ENCODE measurements around the gene LCP2.

Gene LCP2

GRCh38 chr5:170279459-170279817 is 18.1 kb downstream of the LCP2 start:
- no peak for TF ChIP-seq TOX (CRISPR knock-in tag; IDR thresholded peaks at IDR 0.05; ENCODE audit: borderline replicate concordance)
- TF ChIP-seq GLIS3 (CRISPR knock-in tag; IDR thresholded peaks at IDR 0.05), result no peak
- TF ChIP-seq ARNTL (CRISPR knock-in tag; IDR thresholded peaks at IDR 0.05; ENCODE audit: borderline replicate concordance, low read depth), result no peak
- no peak for TF ChIP-seq RARB (CRISPR knock-in tag; IDR thresholded peaks at IDR 0.05)
- TF ChIP-seq PPARA (CRISPR knock-in tag; IDR thresholded peaks at IDR 0.05; ENCODE audit: borderline replicate concordance), result no peak
- no peak for TF ChIP-seq POU6F1 (CRISPR knock-in tag; IDR thresholded peaks at IDR 0.05; ENCODE audit: borderline replicate concordance, low read depth)
- TF ChIP-seq TSHZ2 (CRISPR knock-in tag; IDR thresholded peaks at IDR 0.05), result no peak
- TF ChIP-seq ZFP3 (CRISPR knock-in tag; IDR thresholded peaks at IDR 0.05), result no peak
- TF ChIP-seq, protein P1, sequence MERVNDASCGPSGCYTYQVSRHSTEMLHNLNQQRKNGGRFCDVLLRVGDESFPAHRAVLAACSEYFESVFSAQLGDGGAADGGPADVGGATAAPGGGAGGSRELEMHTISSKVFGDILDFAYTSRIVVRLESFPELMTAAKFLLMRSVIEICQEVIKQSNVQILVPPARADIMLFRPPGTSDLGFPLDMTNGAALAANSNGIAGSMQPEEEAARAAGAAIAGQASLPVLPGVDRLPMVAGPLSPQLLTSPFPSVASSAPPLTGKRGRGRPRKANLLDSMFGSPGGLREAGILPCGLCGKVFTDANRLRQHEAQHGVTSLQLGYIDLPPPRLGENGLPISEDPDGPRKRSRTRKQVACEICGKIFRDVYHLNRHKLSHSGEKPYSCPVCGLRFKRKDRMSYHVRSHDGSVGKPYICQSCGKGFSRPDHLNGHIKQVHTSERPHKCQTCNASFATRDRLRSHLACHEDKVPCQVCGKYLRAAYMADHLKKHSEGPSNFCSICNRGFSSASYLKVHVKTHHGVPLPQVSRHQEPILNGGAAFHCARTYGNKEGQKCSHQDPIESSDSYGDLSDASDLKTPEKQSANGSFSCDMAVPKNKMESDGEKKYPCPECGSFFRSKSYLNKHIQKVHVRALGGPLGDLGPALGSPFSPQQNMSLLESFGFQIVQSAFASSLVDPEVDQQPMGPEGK (CRISPR knock-in tag; IDR thresholded peaks at IDR 0.05; ENCODE audit: borderline replicate concordance), result no peak
- no peak for TF ChIP-seq OSR1 (CRISPR knock-in tag; IDR thresholded peaks at IDR 0.05)
- TF ChIP-seq ZNF8 (CRISPR knock-in tag; IDR thresholded peaks at IDR 0.05), result no peak
- no peak for TF ChIP-seq ISL1 (CRISPR knock-in tag; IDR thresholded peaks at IDR 0.05)
- TF ChIP-seq BACH2 (CRISPR knock-in tag; IDR thresholded peaks at IDR 0.05; ENCODE audit: borderline replicate concordance), result no peak
- ATAC-seq, result no peak

GRCh38 chr5:170278611-170279458 is 18.7 kb downstream of the LCP2 start:
- TF ChIP-seq ZC3H10 (CRISPR knock-in tag; IDR thresholded peaks at IDR 0.05) (no peak), ISL1 (CRISPR knock-in tag; IDR thresholded peaks at IDR 0.05) (no peak), TCF4 (CRISPR knock-in tag; IDR thresholded peaks at IDR 0.05; ENCODE audit: borderline replicate concordance) (no peak), CREB5 (CRISPR knock-in tag; IDR thresholded peaks at IDR 0.05; ENCODE audit: low read depth) (no peak), ZNF565 (CRISPR knock-in tag; conservative IDR thresholded peaks at IDR 0.05; ENCODE audit: low read depth) (no peak), SNAI2 (CRISPR knock-in tag; IDR thresholded peaks at IDR 0.05) (no peak), ZFP30 (CRISPR knock-in tag; IDR thresholded peaks at IDR 0.05) (no peak), ZNF70 (CRISPR knock-in tag; IDR thresholded peaks at IDR 0.05) (no peak), POU6F1 (CRISPR knock-in tag; IDR thresholded peaks at IDR 0.05; ENCODE audit: borderline replicate concordance, low read depth) (no peak), RARB (CRISPR knock-in tag; IDR thresholded peaks at IDR 0.05) (no peak), GLIS3 (CRISPR knock-in tag; IDR thresholded peaks at IDR 0.05) (no peak), ARNTL (CRISPR knock-in tag; IDR thresholded peaks at IDR 0.05; ENCODE audit: borderline replicate concordance, low read depth) (no peak), CSDC2 (CRISPR knock-in tag; IDR thresholded peaks at IDR 0.05) (no peak), PPARA (CRISPR knock-in tag; IDR thresholded peaks at IDR 0.05; ENCODE audit: borderline replicate concordance) (no peak)
- TF ChIP-seq, protein P2, sequence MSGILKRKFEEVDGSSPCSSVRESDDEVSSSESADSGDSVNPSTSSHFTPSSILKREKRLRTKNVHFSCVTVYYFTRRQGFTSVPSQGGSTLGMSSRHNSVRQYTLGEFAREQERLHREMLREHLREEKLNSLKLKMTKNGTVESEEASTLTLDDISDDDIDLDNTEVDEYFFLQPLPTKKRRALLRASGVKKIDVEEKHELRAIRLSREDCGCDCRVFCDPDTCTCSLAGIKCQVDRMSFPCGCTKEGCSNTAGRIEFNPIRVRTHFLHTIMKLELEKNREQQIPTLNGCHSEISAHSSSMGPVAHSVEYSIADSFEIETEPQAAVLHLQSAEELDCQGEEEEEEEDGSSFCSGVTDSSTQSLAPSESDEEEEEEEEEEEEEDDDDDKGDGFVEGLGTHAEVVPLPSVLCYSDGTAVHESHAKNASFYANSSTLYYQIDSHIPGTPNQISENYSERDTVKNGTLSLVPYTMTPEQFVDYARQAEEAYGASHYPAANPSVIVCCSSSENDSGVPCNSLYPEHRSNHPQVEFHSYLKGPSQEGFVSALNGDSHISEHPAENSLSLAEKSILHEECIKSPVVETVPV (CRISPR knock-in tag; IDR thresholded peaks at IDR 0.05), result no peak
- ATAC-seq, result no peak

Measured in SK-N-SH treated with all-trans-retinoic acid at 6 μM for 48 hours (cell line).